Stimulated activated CD8-positive, alpha-beta memory T cell treated with anti-CD3 and anti-CD28 coated beads, Interleukin-2, amount 100 ng/mL, for 1 hour (primary cell): Measurements from ENCODE around the gene FCN1.

Source experiments
- DNase-seq, 2 donors: peaks; one replicate each; pipeline ENCODE4 v3.0.0-alpha.2; 2020; ENCODE audit warnings: low read depth in 2 of 2

The FCN1 gene

DNA sequence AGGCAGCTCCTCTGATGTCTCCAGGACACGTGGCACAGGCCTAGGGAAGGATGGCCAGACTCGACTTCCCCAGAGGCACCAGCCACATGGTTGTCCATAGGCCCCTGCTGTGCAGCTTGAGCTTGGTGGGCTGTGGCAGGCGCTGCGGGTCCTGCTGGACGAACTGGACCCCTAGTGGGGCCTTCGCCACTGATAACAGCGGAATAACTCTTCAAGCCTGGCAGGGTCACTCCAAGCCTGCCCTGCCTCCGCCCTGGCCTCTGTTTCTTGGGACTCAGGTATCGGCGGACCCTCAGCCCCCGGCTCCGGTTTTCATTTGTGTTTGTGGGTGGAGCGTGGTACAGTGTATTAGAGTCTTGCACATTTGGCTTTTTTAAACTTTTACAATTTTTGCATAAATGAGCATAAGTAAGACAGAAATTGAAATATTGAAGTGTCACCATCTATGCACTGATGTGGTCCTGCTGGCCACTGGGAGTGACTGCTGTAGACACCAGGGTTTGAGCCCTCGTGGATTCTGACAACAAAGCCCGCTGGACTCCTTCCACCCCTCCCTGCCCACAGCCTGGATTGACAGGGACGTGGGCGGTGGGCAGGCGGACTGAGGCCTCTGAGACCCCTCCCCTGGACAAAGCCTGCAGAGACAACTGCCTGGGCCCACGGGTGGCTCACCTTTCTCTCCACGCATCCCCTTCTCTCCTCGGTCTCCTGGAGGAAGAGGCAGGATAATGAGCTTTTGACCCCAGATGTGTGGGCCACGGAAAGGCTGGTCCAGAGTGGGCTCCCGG lies 3.8 kb downstream of the FCN1 start:
- no peak for DNase-seq

DNA sequence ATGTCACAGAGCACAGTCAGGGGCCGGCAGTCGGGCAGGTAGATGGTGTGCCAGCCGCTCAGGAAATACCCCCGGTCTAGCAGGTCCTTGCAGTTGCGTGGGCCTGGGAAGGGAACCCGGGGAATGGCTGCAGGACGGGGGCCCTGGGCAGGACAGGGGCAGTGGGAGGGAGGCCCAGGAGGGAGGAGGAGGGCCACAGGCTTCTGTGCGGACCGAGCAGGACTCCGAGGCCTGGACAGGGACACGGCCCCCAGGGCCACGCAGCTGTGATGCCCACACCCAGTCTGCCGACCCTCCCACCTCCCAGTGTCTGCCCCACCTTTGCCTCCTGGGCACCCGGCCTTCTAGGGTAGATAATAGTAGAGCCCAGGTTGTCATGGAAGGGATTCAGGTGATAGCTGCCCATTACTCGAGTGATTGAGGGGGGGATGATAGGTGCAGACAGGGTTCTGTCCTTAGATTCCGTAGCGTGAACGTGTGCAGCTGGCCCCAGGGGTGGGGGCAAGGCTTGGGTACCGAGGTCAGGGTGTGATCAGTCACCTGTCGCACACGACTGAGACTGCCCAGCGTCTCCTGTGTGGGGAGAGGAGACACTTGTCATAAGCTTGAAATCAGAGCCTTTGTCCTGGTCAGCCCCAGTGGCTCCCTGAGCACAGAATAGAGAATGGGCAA lies 4.5 kb downstream of the FCN1 start:
- no peak for DNase-seq

DNA sequence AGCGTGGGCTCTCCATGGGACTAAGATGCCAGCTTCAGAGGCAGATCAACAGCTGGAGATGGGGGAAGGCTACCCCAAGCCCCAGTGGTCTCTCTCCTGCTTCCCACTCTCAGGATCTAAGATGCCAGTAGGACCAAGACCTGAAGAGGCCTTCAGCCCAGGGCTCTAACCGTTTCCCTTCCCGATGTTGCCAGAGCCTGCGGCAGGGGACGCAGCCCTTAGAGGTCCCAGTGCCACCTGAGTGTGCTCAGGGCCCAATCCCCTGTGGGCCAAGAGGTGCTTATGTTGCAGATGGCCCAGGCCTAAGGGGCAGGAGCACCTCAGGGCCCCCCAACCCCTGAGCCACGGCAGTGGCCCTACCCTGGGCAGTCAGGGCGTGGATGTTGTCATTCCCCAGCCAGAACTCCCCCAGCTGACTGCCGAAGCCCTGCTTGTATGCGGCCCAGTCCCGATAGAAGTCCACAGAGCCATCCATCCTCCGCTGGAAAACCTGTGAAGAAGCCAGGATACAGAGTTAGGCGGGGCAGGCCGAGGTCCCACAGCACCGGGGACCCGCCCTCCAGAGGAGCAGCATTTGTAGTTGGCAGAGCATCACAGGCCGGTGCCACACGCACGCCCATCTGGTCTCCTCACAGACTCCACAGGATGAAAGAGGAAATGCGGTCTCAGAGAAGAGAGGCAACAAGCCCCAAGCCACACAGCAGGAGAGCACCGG lies 5.4 kb downstream of the FCN1 start:
- no peak for DNase-seq

- no peak for DNase-seq
These were observed 7.9 kb downstream of the FCN1 start for GRCh38 chr9:134909511-134910481.

DNA sequence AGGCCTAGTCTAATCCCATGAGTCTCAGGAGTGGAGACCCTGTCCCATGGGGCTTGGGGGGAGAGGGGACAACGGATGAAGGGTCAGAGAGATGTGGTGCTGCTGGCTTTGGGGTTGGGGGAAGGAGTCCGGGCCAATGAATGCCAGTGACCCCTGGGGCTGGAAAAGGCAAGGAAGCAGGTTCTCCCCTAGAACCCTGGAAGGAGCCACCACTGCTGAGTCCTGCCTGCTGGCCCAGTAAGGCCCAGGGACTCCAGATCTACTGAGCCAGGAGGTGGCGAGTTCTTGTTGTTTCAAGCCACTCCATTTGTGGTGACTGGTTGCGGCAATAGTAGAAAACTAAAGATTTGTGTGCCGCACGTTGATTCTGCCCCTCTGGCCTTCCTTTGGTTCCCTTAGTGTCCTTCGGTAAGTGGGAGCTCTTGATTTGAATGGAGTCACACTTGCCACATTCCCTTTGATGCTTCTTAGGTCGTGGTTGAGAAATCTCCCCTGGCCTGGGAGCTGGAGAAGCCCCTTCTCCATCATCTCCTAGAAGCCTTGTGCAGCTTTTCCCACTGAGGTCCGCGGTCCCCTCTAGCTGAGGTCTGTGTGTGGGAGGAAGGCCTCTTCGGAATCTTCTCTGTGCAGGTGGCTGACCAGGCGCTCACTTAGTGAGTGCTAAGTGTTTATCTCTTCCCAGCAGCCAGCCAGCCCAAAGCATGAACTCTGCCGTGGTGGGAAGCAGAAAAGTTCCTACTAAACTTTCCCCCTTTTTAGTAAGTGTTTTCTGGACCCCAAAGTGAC lies 9.0 kb downstream of the FCN1 start:
- no peak for DNase-seq

DNA sequence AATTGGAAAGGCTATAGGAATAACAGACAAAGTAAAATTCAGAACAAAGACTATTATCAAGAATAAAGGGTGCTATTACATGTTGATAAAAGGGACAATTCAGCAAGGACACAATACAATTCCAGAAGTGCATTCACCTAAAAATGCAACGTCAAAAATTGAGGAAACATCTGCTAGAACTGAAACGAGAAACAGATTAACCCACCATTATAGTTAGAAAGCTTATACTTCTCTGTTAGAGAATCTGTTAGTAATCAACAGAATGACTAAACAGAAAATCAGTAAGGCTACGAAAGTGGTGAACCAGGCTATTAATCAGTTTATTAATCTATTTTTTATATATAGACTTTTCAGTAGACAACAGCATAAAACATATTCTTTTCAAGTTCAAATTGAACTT lies 14.8 kb downstream of the FCN1 start:
- no peak for DNase-seq

- no peak for DNase-seq
These were observed 17.9 kb downstream of the FCN1 start for GRCh38 chr9:134899818-134900217.

- DNase-seq: no peak
These were observed 18.5 kb downstream of the FCN1 start for GRCh38 chr9:134899168-134899567.

DNA sequence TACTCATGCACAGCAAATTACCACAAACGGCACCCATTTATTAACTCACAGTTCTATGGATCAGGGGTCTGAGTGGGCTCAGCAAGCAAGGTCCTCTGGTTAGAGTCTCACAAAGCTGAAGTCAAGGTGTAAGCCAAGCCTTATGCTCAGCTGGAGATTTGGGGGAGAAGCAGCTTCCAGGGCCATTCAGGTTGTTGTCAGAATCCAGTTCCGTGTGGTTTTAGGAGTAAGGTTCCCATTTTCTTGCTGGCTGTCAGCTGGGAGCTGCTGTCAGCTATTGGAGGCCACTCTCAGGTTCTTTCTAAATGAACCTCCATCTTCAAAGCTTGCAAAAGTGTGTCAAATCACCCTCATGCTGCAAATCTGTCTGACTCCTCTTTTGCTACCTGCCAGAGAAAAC lies 19.4 kb downstream of the FCN1 start:
- no peak for DNase-seq

- DNase-seq: no peak
These were observed 20.0 kb downstream of the FCN1 start for GRCh38 chr9:134897584-134898170.

DNA sequence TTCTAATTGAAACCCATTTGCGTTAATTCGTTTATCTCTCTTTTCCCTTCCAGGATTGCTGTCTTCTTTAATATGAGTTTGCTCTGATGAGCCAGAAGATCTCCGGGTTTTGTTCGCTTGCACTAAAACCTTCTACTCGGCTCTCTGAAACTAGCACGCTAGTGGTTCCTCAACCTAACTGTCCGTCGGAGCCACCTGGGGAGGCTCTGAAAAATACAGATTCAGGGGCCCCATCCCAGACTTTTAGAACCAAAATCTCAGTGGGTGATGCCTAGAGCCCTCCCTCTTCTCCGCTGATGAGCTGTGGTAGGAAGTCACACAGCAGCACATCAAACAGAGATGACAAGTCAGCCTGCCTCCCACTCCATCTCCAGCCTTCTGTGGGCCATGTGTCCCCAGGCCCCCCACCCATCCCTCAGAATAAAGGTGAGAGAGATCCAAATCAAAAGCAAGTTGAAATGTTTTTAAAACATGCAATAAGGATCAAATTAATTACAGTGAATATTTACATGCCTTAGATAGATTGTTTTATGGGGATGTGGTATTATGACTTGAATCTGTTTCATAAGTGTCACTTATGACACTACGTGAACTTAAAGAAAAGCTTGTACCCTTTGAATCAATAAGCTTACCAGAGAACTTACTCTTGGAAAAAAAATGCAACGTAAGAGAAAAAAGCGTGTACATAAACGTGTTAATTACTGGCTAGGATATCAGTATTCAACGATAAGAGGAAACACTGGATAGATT lies 20.7 kb downstream of the FCN1 start:
- no peak for DNase-seq

DNA sequence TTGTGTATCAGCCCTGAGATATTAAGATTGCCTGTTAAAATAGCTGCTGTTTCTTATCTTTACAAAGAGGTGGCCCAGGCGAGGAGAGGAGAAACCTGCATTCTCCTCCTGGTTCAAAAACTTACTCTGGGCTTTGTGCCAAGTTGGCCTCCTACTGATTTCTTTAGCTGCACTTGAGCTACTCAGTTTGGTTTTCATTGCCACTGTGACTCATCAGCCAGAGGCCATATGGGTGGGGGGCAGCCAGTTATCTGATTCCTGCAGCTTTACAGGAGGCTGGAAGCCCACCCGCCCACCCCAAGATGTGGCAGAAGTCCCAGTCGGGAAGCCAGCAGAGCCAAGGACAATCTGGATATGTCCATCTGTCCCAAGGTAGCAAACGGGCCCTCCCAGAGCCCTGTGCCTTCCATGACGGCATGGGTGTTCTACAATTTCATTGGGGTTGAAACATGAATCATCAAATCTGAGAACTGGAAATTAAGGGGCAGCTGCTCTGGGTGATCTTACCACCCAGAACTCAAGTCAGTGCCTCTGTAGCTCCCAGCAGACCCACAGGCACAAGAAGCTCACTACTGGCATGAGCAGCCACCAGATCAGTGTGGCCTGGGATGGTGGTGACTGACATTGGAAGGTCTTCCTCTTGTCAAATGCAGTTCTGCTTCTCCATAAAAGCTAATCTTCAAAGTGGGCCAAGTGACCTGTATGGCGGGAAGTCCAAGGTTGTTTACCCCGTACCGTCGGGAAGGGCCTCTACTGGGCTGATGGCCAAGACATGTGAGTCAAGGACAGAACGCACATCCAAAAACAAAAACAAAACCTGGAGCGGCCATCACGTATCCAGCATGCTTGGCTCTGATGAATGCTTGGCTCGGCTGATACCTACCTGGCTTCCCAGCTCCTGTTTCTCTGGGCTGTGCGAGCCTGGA lies 21.5 kb downstream of the FCN1 start:
- no peak for DNase-seq

GRCh38 chr9:134895567-134895907 lies 22.2 kb downstream of the FCN1 start:
- DNase-seq: no peak

DNA sequence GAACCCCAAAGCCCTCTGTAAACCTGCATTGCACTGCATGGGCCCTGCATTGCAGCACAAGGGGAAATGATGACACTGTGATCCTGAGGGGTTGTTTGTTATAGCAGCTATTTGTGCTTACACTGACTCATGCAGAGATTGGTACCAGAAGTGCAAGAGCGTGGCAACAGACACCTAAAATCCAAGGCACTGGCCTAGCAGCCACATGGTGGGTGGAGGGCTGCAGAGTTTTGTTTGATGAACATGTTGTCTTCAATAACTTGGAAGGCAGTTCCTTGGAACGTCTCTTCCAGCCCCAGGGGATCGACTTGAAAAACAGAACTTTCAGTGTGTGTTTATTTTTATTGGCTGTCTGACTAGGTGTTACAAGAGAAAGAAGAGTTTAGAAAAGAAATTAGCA lies 22.6 kb downstream of the FCN1 start:
- no peak for DNase-seq

GRCh38 chr9:134894136-134894860 lies 23.4 kb downstream of the FCN1 start:
- DNase-seq: no peak

- no peak for DNase-seq
These were observed 24.8 kb downstream of the FCN1 start for GRCh38 chr9:134892820-134893420.

- DNase-seq: no peak
These were observed 25.5 kb downstream of the FCN1 start for GRCh38 chr9:134892221-134892620.

DNA sequence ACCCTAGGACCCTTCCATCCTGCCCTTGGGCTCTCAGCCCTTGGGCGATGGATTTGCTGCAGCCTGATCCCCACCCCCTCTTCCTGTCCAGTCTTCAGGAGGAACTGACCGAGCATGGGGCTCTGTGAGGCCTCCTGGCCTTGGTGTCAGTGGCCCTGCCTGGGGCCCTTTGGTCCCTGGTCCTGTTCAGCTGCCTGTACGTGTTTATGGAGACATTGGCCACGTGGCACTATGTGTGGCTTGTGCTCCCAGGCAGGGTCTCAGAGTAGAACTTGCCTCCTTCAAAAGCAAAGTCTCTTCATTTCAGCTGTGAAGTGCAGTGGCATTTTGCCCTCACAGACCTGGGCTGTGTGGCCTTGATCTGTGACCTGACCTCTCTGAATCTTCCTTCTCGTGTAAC lies 26.0 kb downstream of the FCN1 start:
- no peak for DNase-seq
